GM20000 (cell line): ENCODE data around the gene HOXD10.
A peak's percentile ranks its signal among the peaks of the same experiment; 100 is the strongest.

Source experiments
- DNase-seq: peaks from one replicate; pipeline ENCODE4 v3.0.0; 2012; ENCODE audit warnings: low spot score
- CTCF ChIP-seq: IDR thresholded peaks from 2 replicates; pipeline ENCODE4 v1.5.1; 2012; ENCODE audit warnings: mild to moderate bottlenecking, control low read depth; ENCODE audit errors: extremely low read depth, missing control alignments

The HOXD10 gene

GRCh38 chr2:176094349-176094748, 22.2 kb upstream of the HOXD10 start:
- no peak for DNase-seq
- TF ChIP-seq CTCF, result no peak

- no peak for DNase-seq
- no peak for TF ChIP-seq CTCF
Observed at GRCh38 chr2:176095421-176095820, 21.2 kb upstream of the HOXD10 start.

GRCh38 chr2:176096243-176096985, 20.2 kb upstream of the HOXD10 start:
- no peak for DNase-seq
- no peak for TF ChIP-seq CTCF

GRCh38 chr2:176096986-176097819, 19.4 kb upstream of the HOXD10 start:
- peak; percentile 77 for TF ChIP-seq CTCF

GRCh38 chr2:176097820-176098365, 18.7 kb upstream of the HOXD10 start:
- no peak for DNase-seq
- TF ChIP-seq CTCF, result no peak

More at GRCh38 chr2:176096986-176097819, 19.4 kb upstream of the HOXD10 start:
- DNase-seq, result peak; percentile 87

- TF ChIP-seq CTCF, result no peak
- DNase-seq, result no peak
Observed at GRCh38 chr2:176098366-176099158, 18.0 kb upstream of the HOXD10 start.
